Kidney (tissue), 14 donors: ENCODE results near the gene VILL. TPM values are rescaled to one million over a fixed set of nuclear protein-coding genes. Genes with fewer than 3 reads are reported as not detected.
"Not testable (repeated sequence)": the region's sequence is repeated elsewhere in the genome, so short reads cannot be mapped to it uniquely, and the experiment has no call there.

Source experiments
- DNase-seq, 5 donors: peaks; one replicate each; pipeline ENCODE4 v3.0.0-alpha.2; 2013 to 2020
- FAIRE-seq: peaks from 2 replicates; lab custom pipeline; 2012; peaks lifted over from hg19 to GRCh38; lab: Jason Lieb, UNC
- H3K27ac ChIP-seq, 2 donors: one replicate each; pipeline ENCODE4 v1.7.0; 2013; ENCODE audit warnings: low read depth in 2 of 2, low read length in 2 of 2, inconsistent platforms in 1 of 2
- H3K27me3 ChIP-seq: one replicate; pipeline ENCODE4 v1.7.1; 2013; ENCODE audit warnings: low read length, inconsistent platforms; ENCODE audit not compliant: control insufficient read depth, insufficient read depth
- H3K36me3 ChIP-seq, 3 donors: one replicate each; pipeline versions ENCODE4 v1.7.0 to v1.7.1; 2013; ENCODE audit warnings: low read length in 3 of 3, control low read depth in 1 of 3, inconsistent platforms in 1 of 3; ENCODE audit not compliant: insufficient read depth in 3 of 3, control insufficient read depth in 2 of 3
- H3K4me1 ChIP-seq, 3 donors: one replicate each; pipeline versions ENCODE4 v1.7.0 to v1.7.1; 2013; ENCODE audit warnings: low read length in 3 of 3, inconsistent platforms in 1 of 3, low read depth in 1 of 3; ENCODE audit not compliant: control insufficient read depth in 2 of 3, insufficient read depth in 2 of 3
- H3K4me3 ChIP-seq, 3 donors: one replicate each; pipeline versions ENCODE4 v1.7.0 to v1.8.1; 2013; ENCODE audit warnings: low read length in 3 of 3, control low read depth in 1 of 3, inconsistent platforms in 1 of 3
- H3K9ac ChIP-seq, 3 donors: one replicate each; pipeline versions ENCODE4 v1.7.0 to v1.7.1; 2013; ENCODE audit warnings: low read length in 3 of 3, control low read depth in 1 of 3, inconsistent platforms in 1 of 3
- H3K9me3 ChIP-seq, 3 donors: one replicate each; pipeline versions ENCODE4 v1.7.0 to v1.7.1; 2013; ENCODE audit warnings: low read length in 3 of 3, control low read depth in 1 of 3, inconsistent platforms in 1 of 3; ENCODE audit not compliant: control insufficient read depth in 2 of 3, insufficient read depth in 1 of 3
- CTCF ChIP-seq: IDR thresholded peaks from 3 replicates; pipeline ENCODE4 v1.5.1; 2012; ENCODE audit warnings: mild to moderate bottlenecking, moderate library complexity, borderline replicate concordance; ENCODE audit not compliant: insufficient read depth; ENCODE audit errors: extremely low read depth
- intact Hi-C: fragments of 100-400 bp; cut with DNase I; formaldehyde crosslinking; loops from one replicate; pipeline ENCODE4 v1.11.1; 2022
- polyA plus RNA-seq: library from polyadenylated mRNA; stranded (reverse); fragments of 350-450 nt; fragmentation: Illumina TruSeq; extraction: RNeasy Lipid Tissue Mini Kit (QIAGEN cat#74804); gene quantifications from one replicate; pipeline ENCODE4 v1.2.3, GENCODE V29; 2014; ENCODE audit warnings: low read depth, low replicate concordance; ENCODE audit not compliant: insufficient read depth
- total RNA-seq: library from RNA; stranded (reverse); fragmentation: NEBNext Ultra II Directional; extraction: Animal tissue kit (Norgen Biotek cat#: 25700); gene quantifications from one replicate; pipeline ENCODE4 v1.2.1, GENCODE V29; 2021
- donor health status: control.
- donor health status: control.
- donor health status: control.
- donor health status: control.
- donor health status: control.
- donor health status: DM: yes; HTN: yes; CAD: no.
- donor health status: Normal renal cell carcinoma (clear cell type).

Gene VILL
- total and polyA plus RNA-seq, 2 donors from 2014 or later: 7.4 to 7.6 TPM

GRCh38 chr3:38030126-38031021 is 39.8 kb downstream of the VILL start:
- H3K27ac ChIP-seq: peak overlapping the region; percentile 83 to 88
- DNase-seq (peak in 1 of 5 donors; percentile 72), FAIRE-seq (no peak)
- H3K4me1 ChIP-seq: peaks cover 2 to 9% (median 4%) of the 10 kb centered on the region in 3 donors
- peak overlapping the region; percentile 64 to 76 (median 68) for H3K4me3 ChIP-seq
- no peaks in the 10 kb centered on the region for H3K36me3 ChIP-seq
- intact Hi-C loops: no loop called here
- H3K27me3 ChIP-seq: no peaks in the 10 kb centered on the region
- H3K9me3 ChIP-seq: no peaks in the 10 kb centered on the region
- peak overlapping the region; percentile 44 to 87 (median 72) for H3K9ac ChIP-seq
- TF ChIP-seq CTCF: no peak

GRCh38 chr3:38031022-38031994 is 40.7 kb downstream of the VILL start:
- DNase-seq (peak in 1 of 5 donors; percentile 92), FAIRE-seq (no peak)
- Histone ChIP-seq H3K27me3 (no peaks in the 10 kb centered on the region), H3K4me1 (peaks cover 0 to 9% (median 2%) of the 10 kb centered on the region in 3 donors), H3K9me3 (no peaks in the 10 kb centered on the region), H3K36me3 (no peaks in the 10 kb centered on the region), H3K9ac (peak overlapping the region in 1 of 3 donors; percentile 51), H3K27ac (no peak overlapping the region), H3K4me3 (no peak overlapping the region)
- intact Hi-C loops: no loop called here
- TF ChIP-seq CTCF: no peak

GRCh38 chr3:38032328-38032865 is 41.8 kb downstream of the VILL start:
- TF ChIP-seq CTCF: no peak
- no peak for DNase-seq
- no peak overlapping the region for H3K4me3 ChIP-seq
- H3K27me3 ChIP-seq: no peaks in the 10 kb centered on the region
- H3K9ac ChIP-seq: no peak overlapping the region
- H3K27ac ChIP-seq: no peak overlapping the region
- H3K9me3 ChIP-seq: no peaks in the 10 kb centered on the region
- intact Hi-C loops: no loop called here
- H3K4me1 ChIP-seq: peaks cover 0 to 9% (median 2%) of the 10 kb centered on the region in 3 donors
- no peaks in the 10 kb centered on the region for H3K36me3 ChIP-seq
- no peak for FAIRE-seq

- H3K9me3 ChIP-seq, H3K9ac ChIP-seq, H3K4me1 ChIP-seq, FAIRE-seq, H3K36me3 ChIP-seq, H3K27me3 ChIP-seq, H3K27ac ChIP-seq, DNase-seq, intact Hi-C loops, H3K4me3 ChIP-seq: not testable (repeated sequence)
These were observed 43.0 kb downstream of the VILL start for GRCh38 chr3:38033586-38033985.

- H3K27me3 ChIP-seq, H3K9me3 ChIP-seq, H3K4me1 ChIP-seq, DNase-seq, intact Hi-C loops, H3K9ac ChIP-seq, H3K27ac ChIP-seq, FAIRE-seq, H3K36me3 ChIP-seq, H3K4me3 ChIP-seq: not testable (repeated sequence)
These were observed 43.7 kb downstream of the VILL start for GRCh38 chr3:38034335-38034734.
